HFFc6 (cell line): ENCODE results near the gene SPEF1. TPM values are rescaled to one million over a fixed set of nuclear protein-coding genes. Genes with fewer than 3 reads are reported as not detected.

Source experiments
- DNase-seq: peaks from one replicate; pipeline ENCODE4 v3.0.0-alpha.2; 2018
- H3K27ac Mint-ChIP-seq: 2 replicates; pipeline ENCODE4 v1.8.0; 2020; ENCODE audit warnings: mild to moderate bottlenecking, mixed read lengths
- H3K27me3 Mint-ChIP-seq: 2 replicates; pipeline ENCODE4 v1.8.0; 2021; ENCODE audit warnings: mild to moderate bottlenecking, moderate library complexity, mixed read lengths; ENCODE audit not compliant: insufficient read depth
- H3K36me3 Mint-ChIP-seq: 2 replicates; pipeline ENCODE4 v1.8.0; 2021; ENCODE audit warnings: low read depth, mixed read lengths
- H3K4me1 Mint-ChIP-seq: 2 replicates; pipeline ENCODE4 v1.8.0; 2020; ENCODE audit warnings: low read depth, mixed read lengths
- H3K4me3 Mint-ChIP-seq: 2 replicates; pipeline ENCODE4 v1.8.0; 2020; ENCODE audit warnings: mild to moderate bottlenecking, moderate library complexity, mixed read lengths
- H3K9me3 Mint-ChIP-seq: 2 replicates; pipeline ENCODE4 v1.8.0; 2020; ENCODE audit warnings: mild to moderate bottlenecking, mixed read lengths
- CTCF ChIP-seq: fragments of 200-600 bp; sonication (generic); IDR thresholded peaks from 2 replicates; pipeline ENCODE4 v1.5.0; 2021; ENCODE audit warnings: antibody characterized with exemption, mild to moderate bottlenecking
- total RNA-seq, 6 experiments: library from RNA; stranded (reverse); fragmentation: NEBNext Ultra II Directional; extraction: Animal tissue kit (Norgen Biotek cat#: 25700); gene quantifications; 2 replicates in 1 of 6; 3 replicates in 5 of 6; pipeline ENCODE4 v1.2.3, GENCODE V29; 2021

SPEF1 gene
- total RNA-seq, 6 experiments from 2014 or later, result 0.19 to 0.48 (median 0.36) TPM; not detected in 1

GRCh38 chr20:3797592-3798372 lies 16.5 kb upstream of the SPEF1 start:
- Mint-ChIP-seq H3K9me3 (no peaks in the 10 kb centered on the region), H3K4me3 (peak overlapping the region; percentile 93), H3K4me1 (peaks cover 47% of the 10 kb centered on the region), H3K27ac (peak overlapping the region; percentile 83), H3K36me3 (peaks cover 27% of the 10 kb centered on the region), H3K27me3 (peaks cover 6% of the 10 kb centered on the region)
- DNase-seq, result no peak
- TF ChIP-seq CTCF, result no peak

- H3K9me3 Mint-ChIP-seq, result no peaks in the 10 kb centered on the region
- peak overlapping the region; percentile 93 for H3K4me3 Mint-ChIP-seq
- peaks cover 4% of the 10 kb centered on the region for H3K27me3 Mint-ChIP-seq
- H3K27ac Mint-ChIP-seq, result peak overlapping the region; percentile 83
- no peak for DNase-seq
- TF ChIP-seq CTCF, result no peak
- H3K4me1 Mint-ChIP-seq, result peaks cover 42% of the 10 kb centered on the region
- H3K36me3 Mint-ChIP-seq, result peaks cover 21% of the 10 kb centered on the region
Observed at GRCh38 chr20:3797226-3797545, 15.9 kb upstream of the SPEF1 start.

- Mint-ChIP-seq H3K9me3 (no peaks in the 10 kb centered on the region), H3K27ac (peak overlapping the region; percentile 83), H3K27me3 (peaks cover 4% of the 10 kb centered on the region), H3K4me1 (peaks cover 42% of the 10 kb centered on the region), H3K36me3 (peaks cover 21% of the 10 kb centered on the region), H3K4me3 (peak overlapping the region; percentile 93)
- no peak for DNase-seq
- TF ChIP-seq CTCF, result no peak
Observed at GRCh38 chr20:3796477-3797225, 15.4 kb upstream of the SPEF1 start.

- Mint-ChIP-seq H3K36me3 (peaks cover 21% of the 10 kb centered on the region), H3K27me3 (peaks cover 4% of the 10 kb centered on the region), H3K27ac (peak within 1 kb of the TSS; percentile 97), H3K4me3 (peak within 1 kb of the TSS; percentile 93), H3K4me1 (peaks cover 42% of the 10 kb centered on the region), H3K9me3 (no peaks in the 10 kb centered on the region)
- DNase-seq, result peak; percentile 91
- TF ChIP-seq CTCF, result peak; percentile 74
Observed at GRCh38 chr20:3795511-3796468, 14.5 kb upstream of the SPEF1 start, which contains the start of gene CDC25B. Gene CDC25B, plus strand, starts transcription at chr20:3796310. Its CDS starts 222 bp downstream, at chr20:3796532.
